Heart left ventricle (tissue), 13 donors: ENCODE results near the gene PADI2.

Experiments
- CTCF ChIP-seq, 12 donors: fragments of 200-600 bp; sonication (generic) in 4 of 12; IDR thresholded peaks; one replicate each; pipeline versions ENCODE4 v1.5.0 to v1.8.0; 2018 to 2022; ENCODE audit warnings: antibody characterized with exemption in 12 of 12, mild to moderate bottlenecking in 5 of 12
- POLR2A ChIP-seq, 2 donors: fragments of 450-650 bp; IDR thresholded peaks; one replicate each; pipeline ENCODE4 v1.6.1; 2017; ENCODE audit warnings: antibody characterized with exemption in 2 of 2, mild to moderate bottlenecking in 2 of 2, moderate library complexity in 2 of 2
- donor health status: ischemic (EF 13 %, LVEDD 7.1; RV severe dilation, severe dysfunction).
- donor health status: DM: no; HTN: yes; CAD: no.
- donor health status: DM: no; HTN: no; CAD: no.
- donor health status: ischemic (EF 25% LVEDD 6.9; RV normal size, moderate dysfunction).
- donor health status: ischemic (EF 25% LVEDD 5.7; RV mildly dilated, moderate dysfunction).
- donor health status: ischemic (EF 35%, LVEDD 5.7; RV mildly dilated, moderate dysfunction).
- donor health status: nonischemic (EF 11% LVEDD 7.7; RV severe dilation, severe dysfunction).
- donor health status: DM: yes; HTN: yes; CAD: no.
- donor health status: PGD.
- donor health status: ischemic (EF 29% LVEDD 5.4; RV normal size, mild dysfunction).
- donor health status: nonischemic (EF 23%, LVEDD 6.1; RV moderate dilation, normal function).

- TF ChIP-seq POLR2A (IDR thresholded peaks at IDR 0.05) (no peak), CTCF (IDR thresholded peaks at IDR 0.05) (no peak)
Observed at GRCh38 chr1:17080880-17081279, 38.4 kb downstream of the PADI2 start.
